HepG2 (cell line): ENCODE results near the gene PLK3. TPM values are rescaled to one million over a fixed set of nuclear protein-coding genes. Genes with fewer than 3 reads are reported as not detected.

Experiments
- ATAC-seq: fragments of 200-7000 bp; cut with Tn5 transposase; 3 replicates; pipeline ENCODE4 v1.9.1; 2020; ENCODE audit warnings: mild to moderate bottlenecking, moderate library complexity
- BruUV-seq: library from RNA; stranded (reverse); fragments of 400-500 nt; replicated peaks from 2 replicates; lab custom pipeline; 2021; lab: Mats Ljungman, UMichigan
- CTCF ChIA-PET: fragments of 300-600 bp; formaldehyde crosslinking; extraction: SDS; loops from one replicate; lab custom pipeline; 2021; ENCODE audit warnings: low total read pairs, inconsistent platforms, low intra/inter-chr PET ratio; lab: Yijun Ruan, JAX
- POLR2A ChIA-PET: fragments of 350-600 bp; sonication (Branson Sonifier 250); formaldehyde crosslinking; loops from one replicate; lab custom pipeline; 2020; ENCODE audit warnings: antibody characterized with exemption, inconsistent platforms; lab: Yijun Ruan, JAX
- DNase-seq: peaks from one replicate; pipeline ENCODE4 v3.0.0-alpha.2; 2015; ENCODE audit warnings: low spot score
- FAIRE-seq: peaks from 3 replicates; lab custom pipeline; 2011; peaks lifted over from hg19 to GRCh38; lab: Jason Lieb, UNC
- H2AFZ ChIP-seq: one replicate; pipeline ENCODE4 v1.6.1; 2011; ENCODE audit warnings: low read length, inconsistent platforms
- H3K27ac ChIP-seq: fragments of 300-600 bp; 3 replicates; pipeline ENCODE4 v1.8.0; 2011; ENCODE audit warnings: mixed run types, mild to moderate bottlenecking, mixed read lengths, low read length, inconsistent platforms; ENCODE audit not compliant: insufficient read depth; ENCODE audit errors: extremely low read length
- H3K27me3 ChIP-seq, 2 experiments: fragments of 200-600 bp in 1 of 2; 2 replicates in 1 of 2; 3 replicates in 1 of 2; pipeline versions ENCODE4 v1.6.0 to v1.8.0; 2011; ENCODE audit warnings: low read length in 2 of 2, mild to moderate bottlenecking in 2 of 2, moderate library complexity in 2 of 2, inconsistent platforms in 1 of 2; ENCODE audit not compliant: insufficient read depth in 2 of 2, control insufficient read depth in 1 of 2
- H3K36me3 ChIP-seq, 2 experiments: fragments of 200-600 bp in 1 of 2; replicated peaks in 1 of 2; 2 replicates in 1 of 2; 3 replicates in 1 of 2; pipeline versions ENCODE4 v1.5.1 to v1.8.0; 2011; ENCODE audit warnings: low read length in 2 of 2, inconsistent platforms in 1 of 2; ENCODE audit not compliant: insufficient read depth in 2 of 2, control insufficient read depth in 1 of 2
- H3K4me1 ChIP-seq: 2 replicates; pipeline ENCODE4 v1.5.1; 2012; ENCODE audit warnings: low read length, inconsistent platforms; ENCODE audit not compliant: insufficient read depth
- H3K4me2 ChIP-seq: 2 replicates; pipeline ENCODE4 v1.6.0; 2011; ENCODE audit warnings: low read depth, low read length, inconsistent platforms
- H3K4me3 ChIP-seq, 3 experiments: fragments of 200-600 bp in 1 of 3; sonication (generic), shearing (Covaris generic) in 1 of 3; replicated peaks in 1 of 3; 2 replicates each; pipeline ENCODE4 v1.5.1; 2011 to 2016; ENCODE audit warnings: low read length in 3 of 3, inconsistent platforms in 2 of 3, low read depth in 2 of 3, mild to moderate bottlenecking in 2 of 3, control low read depth in 1 of 3, mixed read lengths in 1 of 3; ENCODE audit not compliant: insufficient read depth in 1 of 3
- H3K79me2 ChIP-seq: one replicate; pipeline ENCODE4 v1.6.1; 2011; ENCODE audit warnings: low read length, inconsistent platforms; ENCODE audit not compliant: insufficient read depth
- H3K9ac ChIP-seq: 2 replicates; pipeline ENCODE4 v1.6.0; 2011; ENCODE audit warnings: mild to moderate bottlenecking, low read depth, low read length, inconsistent platforms; ENCODE audit not compliant: insufficient read depth
- H3K9me3 ChIP-seq: 2 replicates; pipeline ENCODE4 v1.5.1; 2012; ENCODE audit warnings: mild to moderate bottlenecking, low read length
- H4K20me1 ChIP-seq: 2 replicates; pipeline ENCODE4 v1.6.0; 2011; ENCODE audit warnings: inconsistent platforms, mild to moderate bottlenecking, low read length, moderate library complexity; ENCODE audit not compliant: insufficient read depth
- GPN1 ChIP-seq: sonication (generic); formaldehyde crosslinking; IDR thresholded peaks from 2 replicates; pipeline ENCODE4 v1.5.1; 2020; ENCODE audit warnings: missing genetic modification reagents, borderline replicate concordance
- HCFC1 ChIP-seq: fragments of 150-350 bp; IDR thresholded peaks from 2 replicates; pipeline ENCODE4 v1.6.1; 2014; ENCODE audit warnings: low read depth, low read length
- HES4 ChIP-seq: sonication (generic); formaldehyde crosslinking; IDR thresholded peaks from 2 replicates; pipeline ENCODE4 v1.9.0; 2021; ENCODE audit warnings: mild to moderate bottlenecking, missing genetic modification reagents, borderline replicate concordance
- RAD21 ChIP-seq: fragments of 450-650 bp; formaldehyde crosslinking; IDR thresholded peaks from 2 replicates; pipeline ENCODE4 v1.5.0; 2020; ENCODE audit warnings: mild to moderate bottlenecking
- ZFP36 ChIP-seq: fragments of 150-350 bp; IDR thresholded peaks from 2 replicates; pipeline ENCODE4 v1.6.1; 2018; ENCODE audit warnings: borderline replicate concordance, low read length, low read depth; ENCODE audit not compliant: partially characterized antibody
- ZKSCAN1 ChIP-seq: fragments of 150-350 bp; IDR thresholded peaks from 2 replicates; pipeline ENCODE4 v1.6.1; 2014; ENCODE audit warnings: low read length
- ZNF598 ChIP-seq: sonication (generic); formaldehyde crosslinking; IDR thresholded peaks from 2 replicates; pipeline ENCODE4 v1.5.1; 2020; ENCODE audit warnings: mild to moderate bottlenecking, missing genetic modification reagents, borderline replicate concordance
- ZNF660 ChIP-seq: sonication (generic); formaldehyde crosslinking; IDR thresholded peaks from 2 replicates; pipeline ENCODE4 v1.5.1; 2020; ENCODE audit warnings: mild to moderate bottlenecking, low read depth, missing genetic modification reagents, borderline replicate concordance
- ZNF792 ChIP-seq: IDR thresholded peaks from 2 replicates; pipeline ENCODE4 v1.6.1; 2016
- WGBS: methylation state at CpG from one replicate; pipeline ENCODE4 v1.1.6; 2017; ENCODE audit warnings: low lambda C conversion rate; 5-methylcytosine and 5-hydroxymethylcytosine counted together
- in situ Hi-C: cut with HindIII; loops from 2 replicates; pipeline ENCODE4 v1.10.0; 2017; ENCODE audit warnings: low pct_unique_long_range_greater_than_20kb; ENCODE audit not compliant: extremely low pct_ligation_motif_present
- intact Hi-C: fragments of 100-400 bp; cut with micrococcal nuclease; formaldehyde crosslinking; loops from one replicate; pipeline ENCODE4 v1.10.0; 2022; ENCODE audit not compliant: unreplicated experiment
- polyA plus RNA-seq, 8 experiments: library from polyadenylated mRNA; depleted of rRNA in 3 of 8; stranded (reverse) in 7 of 8; unstranded in 1 of 8; fragments of >200 nt; fragmentation: Illumina TruSeq in 4 of 8; extraction: Trizol in 4 of 8; gene quantifications; 2 replicates each; pipeline versions ENCODE4 v1.2.1 to v1.2.3, GENCODE V29; 2011 to 2016; ENCODE audit warnings: low read depth in 4 of 8, missing spikeins in 1 of 8, mixed read lengths in 1 of 8; ENCODE audit not compliant: insufficient read depth in 1 of 8
- total RNA-seq, 5 experiments: library from RNA; depleted of rRNA; stranded (reverse); fragments of >200 nt; fragmentation: Illumina TruSeq; extraction: Trizol; gene quantifications; 2 replicates each; pipeline ENCODE4 v1.2.3, GENCODE V29; 2016; ENCODE audit warnings: low read depth in 1 of 5
- TF ChIP-seq, protein P1 (sequence below): sonication (generic); formaldehyde crosslinking; IDR thresholded peaks from 2 replicates; pipeline ENCODE4 v1.4.0; 2020; ENCODE audit warnings: mild to moderate bottlenecking, missing genetic modification reagents, borderline replicate concordance
- TF ChIP-seq, protein P2 (sequence below): sonication (generic); formaldehyde crosslinking; IDR thresholded peaks from 2 replicates; pipeline ENCODE4 v1.5.0; 2020; ENCODE audit warnings: mild to moderate bottlenecking, missing genetic modification reagents, moderate library complexity
- TF ChIP-seq, protein P3 (sequence below): sonication (generic); formaldehyde crosslinking; IDR thresholded peaks from 2 replicates; pipeline ENCODE4 v1.8.0; 2022; ENCODE audit warnings: mild to moderate bottlenecking, missing genetic modification reagents, moderate library complexity
- TF ChIP-seq, protein P4 (sequence below): sonication (generic); formaldehyde crosslinking; IDR thresholded peaks from 2 replicates; pipeline ENCODE4 v1.8.0; 2022; ENCODE audit warnings: missing genetic modification reagents, mild to moderate bottlenecking, borderline replicate concordance

Gene PLK3
- total and polyA plus RNA-seq, 2 of the 13 experiments (the other 11 are each of a cell fraction or from before 2014, with no cell fraction given), result 9.8 to 16.9 TPM

DNA sequence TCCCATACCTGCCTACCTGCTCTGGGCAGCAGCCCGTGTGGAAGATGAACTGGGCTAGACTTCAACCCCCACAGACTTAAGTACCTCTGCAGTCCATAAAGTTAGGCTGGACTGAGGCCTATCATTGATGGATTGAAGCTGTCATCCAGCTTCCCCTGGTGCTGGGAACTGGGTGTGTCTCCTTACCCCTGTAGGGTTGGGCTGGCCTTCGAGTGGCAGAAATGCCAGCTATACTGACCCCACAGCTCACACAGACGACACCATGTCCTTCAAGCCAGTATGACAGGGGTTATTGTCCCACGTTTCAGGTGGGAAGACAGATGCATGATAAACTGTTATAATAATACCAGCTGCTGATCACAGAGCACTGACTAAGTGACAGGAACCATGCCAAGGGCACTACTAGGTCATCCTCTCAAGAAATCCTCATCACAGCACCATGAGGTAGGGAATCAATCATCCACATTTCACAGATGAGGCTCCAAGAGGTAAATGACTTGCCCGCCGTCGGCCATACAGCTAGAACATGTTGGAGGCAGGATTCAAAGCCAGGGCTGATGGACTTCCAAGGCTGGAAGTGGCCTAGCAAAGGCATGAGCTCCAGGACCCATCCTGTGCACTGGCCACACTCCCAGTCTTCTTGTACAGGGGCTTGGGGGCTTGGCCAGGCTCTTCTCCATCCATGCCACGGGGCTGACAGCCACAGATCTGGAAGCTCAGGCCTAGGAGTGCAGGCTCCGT lies 11.9 kb upstream of the PLK3 start, which contains the start of gene BEST4:
TSS of gene BEST4 (minus strand) at position 51 of the 741 bp plus-strand sequence. CDS start 465 bp downstream, outside the sequence.
- WGBS, result 13% methylated on average over 4 of the region's 9 CpGs
- no peaks in the 10 kb centered on the region for H3K9me3 ChIP-seq
- peak within 1 kb of the TSS; percentile 76 for H3K4me2 ChIP-seq
- no peak for DNase-seq
- H3K79me2 ChIP-seq, result no peaks in the 10 kb centered on the region
- no peak for ATAC-seq
- no peak within 1 kb of the TSS for H2AFZ ChIP-seq
- peaks cover 67% of the 10 kb centered on the region for H3K4me1 ChIP-seq
- H3K36me3 ChIP-seq, result no peaks in the 10 kb centered on the region
- H3K4me3 ChIP-seq, result peak within 1 kb of the TSS in 1 of 3 experiments; percentile 79; a peak in 1 of 6 replicates
- no peak for FAIRE-seq
- no peaks in the 10 kb centered on the region for H4K20me1 ChIP-seq
- peaks cover 3 to 17% of the 10 kb centered on the region in 2 experiments; a peak in 2 of 5 replicates for H3K27me3 ChIP-seq
- ChIA-PET POLR2A (interaction anchor here (0.7 to 5.7 kb wide), 8 partner anchors 10 to 515 kb away, joined by 3 to 32 read pairs (median 5); partner anchors contain the start of genes BTBD19, DYNLT4, PLK3 and RPS8), CTCF (no interaction called here)
- H3K27ac ChIP-seq, result no peak within 1 kb of the TSS
- no peak within 1 kb of the TSS for H3K9ac ChIP-seq
- intact Hi-C loops (no loop called here), in situ Hi-C loops (no loop called here)
- no TSS peak for BruUV-seq
- TF ChIP-seq RAD21 (CRISPR knock-in tag) (no peak), ZNF598 (CRISPR knock-in tag) (no peak), GPN1 (no peak), HCFC1 (no peak), ZKSCAN1 (no peak), ZFP36 (no peak), HES4 (CRISPR knock-in tag) (no peak), ZNF660 (CRISPR knock-in tag) (no peak), ZNF792 (CRISPR knock-in tag) (no peak)
- TF ChIP-seq, protein P1, sequence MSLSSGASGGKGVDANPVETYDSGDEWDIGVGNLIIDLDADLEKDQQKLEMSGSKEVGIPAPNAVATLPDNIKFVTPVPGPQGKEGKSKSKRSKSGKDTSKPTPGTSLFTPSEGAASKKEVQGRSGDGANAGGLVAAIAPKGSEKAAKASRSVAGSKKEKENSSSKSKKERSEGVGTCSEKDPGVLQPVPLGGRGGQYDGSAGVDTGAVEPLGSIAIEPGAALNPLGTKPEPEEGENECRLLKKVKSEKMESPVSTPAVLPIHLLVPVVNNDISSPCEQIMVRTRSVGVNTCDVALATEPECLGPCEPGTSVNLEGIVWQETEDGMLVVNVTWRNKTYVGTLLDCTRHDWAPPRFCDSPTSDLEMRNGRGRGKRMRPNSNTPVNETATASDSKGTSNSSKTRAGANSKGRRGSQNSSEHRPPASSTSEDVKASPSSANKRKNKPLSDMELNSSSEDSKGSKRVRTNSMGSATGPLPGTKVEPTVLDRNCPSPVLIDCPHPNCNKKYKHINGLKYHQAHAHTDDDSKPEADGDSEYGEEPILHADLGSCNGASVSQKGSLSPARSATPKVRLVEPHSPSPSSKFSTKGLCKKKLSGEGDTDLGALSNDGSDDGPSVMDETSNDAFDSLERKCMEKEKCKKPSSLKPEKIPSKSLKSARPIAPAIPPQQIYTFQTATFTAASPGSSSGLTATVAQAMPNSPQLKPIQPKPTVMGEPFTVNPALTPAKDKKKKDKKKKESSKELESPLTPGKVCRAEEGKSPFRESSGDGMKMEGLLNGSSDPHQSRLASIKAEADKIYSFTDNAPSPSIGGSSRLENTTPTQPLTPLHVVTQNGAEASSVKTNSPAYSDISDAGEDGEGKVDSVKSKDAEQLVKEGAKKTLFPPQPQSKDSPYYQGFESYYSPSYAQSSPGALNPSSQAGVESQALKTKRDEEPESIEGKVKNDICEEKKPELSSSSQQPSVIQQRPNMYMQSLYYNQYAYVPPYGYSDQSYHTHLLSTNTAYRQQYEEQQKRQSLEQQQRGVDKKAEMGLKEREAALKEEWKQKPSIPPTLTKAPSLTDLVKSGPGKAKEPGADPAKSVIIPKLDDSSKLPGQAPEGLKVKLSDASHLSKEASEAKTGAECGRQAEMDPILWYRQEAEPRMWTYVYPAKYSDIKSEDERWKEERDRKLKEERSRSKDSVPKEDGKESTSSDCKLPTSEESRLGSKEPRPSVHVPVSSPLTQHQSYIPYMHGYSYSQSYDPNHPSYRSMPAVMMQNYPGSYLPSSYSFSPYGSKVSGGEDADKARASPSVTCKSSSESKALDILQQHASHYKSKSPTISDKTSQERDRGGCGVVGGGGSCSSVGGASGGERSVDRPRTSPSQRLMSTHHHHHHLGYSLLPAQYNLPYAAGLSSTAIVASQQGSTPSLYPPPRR (CRISPR knock-in tag), result no peak
- TF ChIP-seq, protein P2, sequence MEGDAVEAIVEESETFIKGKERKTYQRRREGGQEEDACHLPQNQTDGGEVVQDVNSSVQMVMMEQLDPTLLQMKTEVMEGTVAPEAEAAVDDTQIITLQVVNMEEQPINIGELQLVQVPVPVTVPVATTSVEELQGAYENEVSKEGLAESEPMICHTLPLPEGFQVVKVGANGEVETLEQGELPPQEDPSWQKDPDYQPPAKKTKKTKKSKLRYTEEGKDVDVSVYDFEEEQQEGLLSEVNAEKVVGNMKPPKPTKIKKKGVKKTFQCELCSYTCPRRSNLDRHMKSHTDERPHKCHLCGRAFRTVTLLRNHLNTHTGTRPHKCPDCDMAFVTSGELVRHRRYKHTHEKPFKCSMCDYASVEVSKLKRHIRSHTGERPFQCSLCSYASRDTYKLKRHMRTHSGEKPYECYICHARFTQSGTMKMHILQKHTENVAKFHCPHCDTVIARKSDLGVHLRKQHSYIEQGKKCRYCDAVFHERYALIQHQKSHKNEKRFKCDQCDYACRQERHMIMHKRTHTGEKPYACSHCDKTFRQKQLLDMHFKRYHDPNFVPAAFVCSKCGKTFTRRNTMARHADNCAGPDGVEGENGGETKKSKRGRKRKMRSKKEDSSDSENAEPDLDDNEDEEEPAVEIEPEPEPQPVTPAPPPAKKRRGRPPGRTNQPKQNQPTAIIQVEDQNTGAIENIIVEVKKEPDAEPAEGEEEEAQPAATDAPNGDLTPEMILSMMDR (CRISPR knock-in tag), result no peak
- TF ChIP-seq, protein P3, sequence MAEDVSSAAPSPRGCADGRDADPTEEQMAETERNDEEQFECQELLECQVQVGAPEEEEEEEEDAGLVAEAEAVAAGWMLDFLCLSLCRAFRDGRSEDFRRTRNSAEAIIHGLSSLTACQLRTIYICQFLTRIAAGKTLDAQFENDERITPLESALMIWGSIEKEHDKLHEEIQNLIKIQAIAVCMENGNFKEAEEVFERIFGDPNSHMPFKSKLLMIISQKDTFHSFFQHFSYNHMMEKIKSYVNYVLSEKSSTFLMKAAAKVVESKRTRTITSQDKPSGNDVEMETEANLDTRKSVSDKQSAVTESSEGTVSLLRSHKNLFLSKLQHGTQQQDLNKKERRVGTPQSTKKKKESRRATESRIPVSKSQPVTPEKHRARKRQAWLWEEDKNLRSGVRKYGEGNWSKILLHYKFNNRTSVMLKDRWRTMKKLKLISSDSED, result no peak
- TF ChIP-seq, protein P4, sequence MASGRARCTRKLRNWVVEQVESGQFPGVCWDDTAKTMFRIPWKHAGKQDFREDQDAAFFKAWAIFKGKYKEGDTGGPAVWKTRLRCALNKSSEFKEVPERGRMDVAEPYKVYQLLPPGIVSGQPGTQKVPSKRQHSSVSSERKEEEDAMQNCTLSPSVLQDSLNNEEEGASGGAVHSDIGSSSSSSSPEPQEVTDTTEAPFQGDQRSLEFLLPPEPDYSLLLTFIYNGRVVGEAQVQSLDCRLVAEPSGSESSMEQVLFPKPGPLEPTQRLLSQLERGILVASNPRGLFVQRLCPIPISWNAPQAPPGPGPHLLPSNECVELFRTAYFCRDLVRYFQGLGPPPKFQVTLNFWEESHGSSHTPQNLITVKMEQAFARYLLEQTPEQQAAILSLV (CRISPR knock-in tag), result no peak
